ENCODE data around the gene PIAS1.

The PIAS1 gene

DNA sequence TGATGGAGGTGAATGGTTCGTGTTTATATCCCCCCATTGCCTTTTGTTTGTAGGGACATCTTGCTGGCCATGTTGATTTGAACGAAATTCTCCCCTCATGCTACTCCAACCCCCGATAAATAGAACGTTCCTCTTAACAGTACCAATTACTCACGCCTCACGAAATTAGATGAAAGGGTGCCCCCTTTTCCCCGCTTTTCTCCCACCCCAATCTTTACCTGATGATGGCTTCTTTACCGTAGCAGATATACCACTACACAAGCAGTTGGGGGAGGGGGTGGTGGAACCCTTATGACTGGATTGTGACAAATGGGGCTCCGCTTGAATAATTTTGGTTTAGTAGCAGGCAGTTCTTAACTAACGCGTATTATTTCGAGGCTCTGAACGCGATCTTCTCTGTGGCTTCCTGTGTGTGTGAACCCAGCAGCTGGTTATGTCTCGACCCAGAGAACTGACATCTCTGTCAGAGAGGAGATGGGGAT, 1.1 kb downstream of the PIAS1 start (continued):
- TF ChIP-seq, protein P1, sequence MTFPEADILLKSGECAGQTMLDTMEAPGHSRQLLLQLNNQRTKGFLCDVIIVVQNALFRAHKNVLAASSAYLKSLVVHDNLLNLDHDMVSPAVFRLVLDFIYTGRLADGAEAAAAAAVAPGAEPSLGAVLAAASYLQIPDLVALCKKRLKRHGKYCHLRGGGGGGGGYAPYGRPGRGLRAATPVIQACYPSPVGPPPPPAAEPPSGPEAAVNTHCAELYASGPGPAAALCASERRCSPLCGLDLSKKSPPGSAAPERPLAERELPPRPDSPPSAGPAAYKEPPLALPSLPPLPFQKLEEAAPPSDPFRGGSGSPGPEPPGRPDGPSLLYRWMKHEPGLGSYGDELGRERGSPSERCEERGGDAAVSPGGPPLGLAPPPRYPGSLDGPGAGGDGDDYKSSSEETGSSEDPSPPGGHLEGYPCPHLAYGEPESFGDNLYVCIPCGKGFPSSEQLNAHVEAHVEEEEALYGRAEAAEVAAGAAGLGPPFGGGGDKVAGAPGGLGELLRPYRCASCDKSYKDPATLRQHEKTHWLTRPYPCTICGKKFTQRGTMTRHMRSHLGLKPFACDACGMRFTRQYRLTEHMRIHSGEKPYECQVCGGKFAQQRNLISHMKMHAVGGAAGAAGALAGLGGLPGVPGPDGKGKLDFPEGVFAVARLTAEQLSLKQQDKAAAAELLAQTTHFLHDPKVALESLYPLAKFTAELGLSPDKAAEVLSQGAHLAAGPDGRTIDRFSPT (tag by site-specific recombination; IDR thresholded peaks at IDR 0.05), result no peak
- TF ChIP-seq MZF1 (tag by site-specific recombination; IDR thresholded peaks at IDR 0.05; ENCODE audit: borderline replicate concordance) (0 out of 2 replicates have a peak, but pooled peaks have one; percentile 23), SP2 (tag by site-specific recombination; IDR thresholded peaks at IDR 0.05) (peak; percentile 15), ZNF623 (tag by site-specific recombination; IDR thresholded peaks at IDR 0.05) (no peak), MEIS1 (CRISPR knock-in tag; IDR thresholded peaks at IDR 0.05; ENCODE audit: borderline replicate concordance) (no peak), YY1 (tag by site-specific recombination; IDR thresholded peaks at IDR 0.05) (peak; percentile 87), YY2 (tag by site-specific recombination; IDR thresholded peaks at IDR 0.05) (peak; percentile 76; the same call in 1 of the 2 replicates), ZBTB48 (tag by site-specific recombination; IDR thresholded peaks at IDR 0.05) (peak; percentile 56; the same call in 1 of the 2 replicates), ZNF768 (tag by site-specific recombination; IDR thresholded peaks at IDR 0.05) (no peak; the same call in 1 of the 2 replicates), EGR2 (tag by site-specific recombination; IDR thresholded peaks at IDR 0.05; ENCODE audit: low read depth) (no peak), ZNF2 (tag by site-specific recombination; IDR thresholded peaks at IDR 0.05) (0 out of 2 replicates have a peak, but pooled peaks have one; percentile 22), ZNF16 (tag by site-specific recombination; IDR thresholded peaks at IDR 0.05; ENCODE audit: low read depth) (no peak), ZNF18 (tag by site-specific recombination; IDR thresholded peaks at IDR 0.05) (no peak), ZNF10 (tag by site-specific recombination; IDR thresholded peaks at IDR 0.05) (peak; percentile 88), ZNF514 (tag by site-specific recombination; IDR thresholded peaks at IDR 0.05) (no peak), ZNF776 (tag by site-specific recombination; IDR thresholded peaks at IDR 0.05; ENCODE audit: borderline replicate concordance) (no peak), ZBTB21 (tag by site-specific recombination; IDR thresholded peaks at IDR 0.05) (no peak), ZNF521 (tag by site-specific recombination; IDR thresholded peaks at IDR 0.05) (no peak), KLF9 (tag by site-specific recombination; IDR thresholded peaks at IDR 0.05; ENCODE audit: low read depth) (no peak), ZNF510 (tag by site-specific recombination; IDR thresholded peaks at IDR 0.05; ENCODE audit: insufficient replicate concordance) (no peak), ZNF837 (tag by site-specific recombination; IDR thresholded peaks at IDR 0.05) (no peak), KLF1 (tag by site-specific recombination; IDR thresholded peaks at IDR 0.05) (no peak), ZNF76 (tag by site-specific recombination; IDR thresholded peaks at IDR 0.05; ENCODE audit: borderline replicate concordance, low read depth) (no peak), ZBTB1 (tag by site-specific recombination; IDR thresholded peaks at IDR 0.05) (no peak), ZNF585B (tag by site-specific recombination; IDR thresholded peaks at IDR 0.05) (no peak), PATZ1 (tag by site-specific recombination; IDR thresholded peaks at IDR 0.05) (peak; percentile 71), SP7 (tag by site-specific recombination; IDR thresholded peaks at IDR 0.05) (peak; percentile 50; the same call in 1 of the 2 replicates), ZNF626 (tag by site-specific recombination; IDR thresholded peaks at IDR 0.05) (no peak)
- TF ChIP-seq, protein P2, sequence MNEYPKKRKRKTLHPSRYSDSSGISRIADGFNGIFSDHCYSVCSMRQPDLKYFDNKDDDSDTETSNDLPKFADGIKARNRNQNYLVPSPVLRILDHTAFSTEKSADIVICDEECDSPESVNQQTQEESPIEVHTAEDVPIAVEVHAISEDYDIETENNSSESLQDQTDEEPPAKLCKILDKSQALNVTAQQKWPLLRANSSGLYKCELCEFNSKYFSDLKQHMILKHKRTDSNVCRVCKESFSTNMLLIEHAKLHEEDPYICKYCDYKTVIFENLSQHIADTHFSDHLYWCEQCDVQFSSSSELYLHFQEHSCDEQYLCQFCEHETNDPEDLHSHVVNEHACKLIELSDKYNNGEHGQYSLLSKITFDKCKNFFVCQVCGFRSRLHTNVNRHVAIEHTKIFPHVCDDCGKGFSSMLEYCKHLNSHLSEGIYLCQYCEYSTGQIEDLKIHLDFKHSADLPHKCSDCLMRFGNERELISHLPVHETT (tag by site-specific recombination; IDR thresholded peaks at IDR 0.05), result no peak
- TF ChIP-seq, protein P3, sequence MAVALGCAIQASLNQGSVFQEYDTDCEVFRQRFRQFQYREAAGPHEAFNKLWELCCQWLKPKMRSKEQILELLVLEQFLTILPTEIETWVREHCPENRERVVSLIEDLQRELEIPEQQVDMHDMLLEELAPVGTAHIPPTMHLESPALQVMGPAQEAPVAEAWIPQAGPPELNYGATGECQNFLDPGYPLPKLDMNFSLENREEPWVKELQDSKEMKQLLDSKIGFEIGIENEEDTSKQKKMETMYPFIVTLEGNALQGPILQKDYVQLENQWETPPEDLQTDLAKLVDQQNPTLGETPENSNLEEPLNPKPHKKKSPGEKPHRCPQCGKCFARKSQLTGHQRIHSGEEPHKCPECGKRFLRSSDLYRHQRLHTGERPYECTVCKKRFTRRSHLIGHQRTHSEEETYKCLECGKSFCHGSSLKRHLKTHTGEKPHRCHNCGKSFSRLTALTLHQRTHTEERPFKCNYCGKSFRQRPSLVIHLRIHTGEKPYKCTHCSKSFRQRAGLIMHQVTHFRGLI (tag by site-specific recombination; IDR thresholded peaks at IDR 0.05), result no peak
- TF ChIP-seq, protein P4, sequence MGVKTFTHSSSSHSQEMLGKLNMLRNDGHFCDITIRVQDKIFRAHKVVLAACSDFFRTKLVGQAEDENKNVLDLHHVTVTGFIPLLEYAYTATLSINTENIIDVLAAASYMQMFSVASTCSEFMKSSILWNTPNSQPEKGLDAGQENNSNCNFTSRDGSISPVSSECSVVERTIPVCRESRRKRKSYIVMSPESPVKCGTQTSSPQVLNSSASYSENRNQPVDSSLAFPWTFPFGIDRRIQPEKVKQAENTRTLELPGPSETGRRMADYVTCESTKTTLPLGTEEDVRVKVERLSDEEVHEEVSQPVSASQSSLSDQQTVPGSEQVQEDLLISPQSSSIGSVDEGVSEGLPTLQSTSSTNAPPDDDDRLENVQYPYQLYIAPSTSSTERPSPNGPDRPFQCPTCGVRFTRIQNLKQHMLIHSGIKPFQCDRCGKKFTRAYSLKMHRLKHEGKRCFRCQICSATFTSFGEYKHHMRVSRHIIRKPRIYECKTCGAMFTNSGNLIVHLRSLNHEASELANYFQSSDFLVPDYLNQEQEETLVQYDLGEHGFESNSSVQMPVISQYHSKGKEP (tag by site-specific recombination; IDR thresholded peaks at IDR 0.05), result no peak

Data from HEK293 (cell line).